SK-N-MC (cell line): ENCODE results near the gene GRAMD2A.

Experiments
- EZH2 ChIP-seq: fragments of 200-600 bp; sonication (generic); IDR thresholded peaks from one replicate; pipeline ENCODE4 v1.6.1; 2017; ENCODE audit warnings: antibody characterized with exemption
- FOXP2 ChIP-seq: optimal IDR thresholded peaks from 2 replicates; pipeline ENCODE3; 2011; ENCODE audit warnings: mild to moderate bottlenecking, moderate library complexity; ENCODE audit not compliant: insufficient read depth; ENCODE audit errors: extremely low read length, control extremely low read depth
- POLR2AphosphoS5 ChIP-seq: IDR thresholded peaks from 2 replicates; pipeline ENCODE4 v1.6.1; 2012; ENCODE audit warnings: mild to moderate bottlenecking, low read depth, low read length, borderline replicate concordance

GRCh38 chr15:72202801-72203506 is 5.4 kb upstream of the GRAMD2A start:
- TF ChIP-seq POLR2AphosphoS5: 0 out of 2 replicates have a peak, but pooled peaks have one; percentile 2
- TF ChIP-seq EZH2: no peak
- no peak for TF ChIP-seq FOXP2
